Measurements from ENCODE around the gene DNAJC13.

Gene DNAJC13

GRCh38 chr3:132464066-132464465, 46.8 kb downstream of the DNAJC13 start:
- no peak overlapping the region for H3K4me3 Mint-ChIP-seq
- no peaks in the 10 kb centered on the region for H3K9me3 Mint-ChIP-seq
- H3K27me3 Mint-ChIP-seq: no peaks in the 10 kb centered on the region
- no peaks in the 10 kb centered on the region for H3K4me1 Mint-ChIP-seq
- peaks cover 21% of the 10 kb centered on the region for H3K36me3 Mint-ChIP-seq
- no peak overlapping the region for H3K27ac Mint-ChIP-seq
- no peak for DNase-seq (ENCODE audit: low spot score in 2 of 2)
- ATAC-seq (ENCODE audit: low read depth): no peak

DNA sequence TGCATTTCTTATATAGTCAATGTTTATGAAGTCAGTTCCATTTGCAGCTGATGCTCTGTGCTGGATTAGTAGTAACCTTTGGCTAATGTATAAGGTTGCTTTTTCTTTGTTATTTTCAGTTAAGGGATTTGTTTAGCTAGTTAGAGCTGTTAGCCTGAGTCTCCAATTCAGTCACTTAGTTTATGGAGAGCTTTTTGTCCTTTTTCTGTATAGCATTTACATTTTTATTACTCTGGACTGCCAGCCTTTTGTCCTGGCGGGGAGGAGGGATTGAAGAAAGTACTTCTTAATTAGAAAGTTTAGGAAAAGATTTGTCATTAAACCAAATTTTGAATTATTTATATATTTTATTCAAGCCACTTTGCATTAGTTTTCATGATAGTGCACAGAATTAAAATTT, 52.0 kb downstream of the DNAJC13 start:
- Mint-ChIP-seq H3K9me3 (no peaks in the 10 kb centered on the region), H3K4me1 (no peaks in the 10 kb centered on the region), H3K27ac (no peak overlapping the region), H3K36me3 (peaks cover 19% of the 10 kb centered on the region), H3K27me3 (no peaks in the 10 kb centered on the region), H3K4me3 (no peak overlapping the region)
- ATAC-seq (ENCODE audit: low read depth) (no peak), DNase-seq (ENCODE audit: low spot score in 2 of 2) (no peak)

DNA sequence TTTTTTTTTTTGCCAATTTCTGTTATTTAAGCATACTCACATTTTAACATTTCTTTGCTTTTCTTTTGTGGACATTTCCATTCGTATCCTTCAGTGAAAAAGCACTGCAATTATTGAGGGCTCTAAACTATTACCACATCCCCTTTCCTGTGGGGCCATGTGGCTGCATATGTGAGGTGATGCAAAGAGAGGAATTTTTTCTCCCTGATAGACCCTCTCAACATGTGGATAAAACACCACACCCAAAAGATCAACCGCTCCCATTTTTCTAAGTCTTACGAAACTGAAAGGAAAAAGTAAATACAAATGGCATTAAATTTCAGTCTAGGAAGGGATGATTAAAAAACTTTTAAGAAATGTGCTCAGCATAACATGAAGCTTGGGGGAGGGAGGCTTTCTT, 68.8 kb downstream of the DNAJC13 start:
- Mint-ChIP-seq H3K27me3 (no peaks in the 10 kb centered on the region), H3K9me3 (no peaks in the 10 kb centered on the region), H3K4me3 (no peak overlapping the region), H3K27ac (no peak overlapping the region), H3K4me1 (no peaks in the 10 kb centered on the region), H3K36me3 (peaks cover 14% of the 10 kb centered on the region)
- DNase-seq (ENCODE audit: low spot score in 2 of 2): no peak
- no peak for ATAC-seq (ENCODE audit: low read depth)

DNA sequence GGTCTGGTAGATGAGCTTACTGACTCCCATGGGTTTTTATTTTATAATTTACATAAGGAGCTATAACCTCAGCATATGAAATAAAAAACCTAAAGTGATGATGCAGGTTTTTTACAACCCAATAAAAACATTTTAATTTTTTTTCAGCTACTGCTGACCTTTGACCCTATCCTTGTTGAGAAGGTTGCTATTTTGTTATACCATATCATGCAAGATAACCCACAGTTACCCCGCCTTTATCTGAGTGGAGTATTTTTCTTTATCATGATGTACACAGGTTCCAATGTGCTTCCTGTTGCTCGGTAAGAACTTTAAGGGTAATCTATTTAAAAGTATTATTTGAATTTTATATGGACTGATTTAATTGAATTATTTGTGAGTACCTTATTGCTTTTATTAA, 70.8 kb downstream of the DNAJC13 start:
- no peak for ATAC-seq (ENCODE audit: low read depth)
- no peak overlapping the region for H3K4me3 Mint-ChIP-seq
- H3K27me3 Mint-ChIP-seq: no peaks in the 10 kb centered on the region
- H3K27ac Mint-ChIP-seq: no peak overlapping the region
- peaks cover 11% of the 10 kb centered on the region for H3K36me3 Mint-ChIP-seq
- DNase-seq (ENCODE audit: low spot score in 2 of 2): no peak
- no peaks in the 10 kb centered on the region for H3K4me1 Mint-ChIP-seq
- H3K9me3 Mint-ChIP-seq: no peaks in the 10 kb centered on the region

GRCh38 chr3:132499071-132499470, 81.8 kb downstream of the DNAJC13 start:
- no peak for DNase-seq (ENCODE audit: low spot score in 2 of 2)
- no peak for ATAC-seq (ENCODE audit: low read depth)
- Mint-ChIP-seq H3K9me3 (no peaks in the 10 kb centered on the region), H3K27ac (no peak overlapping the region), H3K27me3 (no peaks in the 10 kb centered on the region), H3K36me3 (peaks cover 25% of the 10 kb centered on the region), H3K4me3 (no peak overlapping the region), H3K4me1 (no peaks in the 10 kb centered on the region)

DNA sequence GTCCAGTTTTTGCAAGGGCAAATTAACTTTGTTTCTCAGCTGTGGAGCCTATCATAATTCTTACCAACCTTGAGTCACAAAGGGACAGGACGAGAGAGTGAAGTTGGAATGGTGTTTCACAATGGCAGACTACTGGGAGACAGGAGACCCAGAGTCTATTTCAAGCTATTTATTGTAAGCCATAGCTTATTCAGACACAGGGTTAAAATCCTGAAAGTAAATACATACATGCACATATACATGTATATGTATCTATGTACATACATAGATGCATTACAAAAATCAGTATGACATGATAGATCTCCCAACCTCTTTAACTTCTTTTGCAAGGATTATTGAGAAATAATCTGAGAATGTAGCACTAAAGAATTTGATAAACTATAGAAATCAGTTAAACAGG, 86.3 kb downstream of the DNAJC13 start:
- Mint-ChIP-seq H3K4me1 (no peaks in the 10 kb centered on the region), H3K9me3 (no peaks in the 10 kb centered on the region), H3K27me3 (no peaks in the 10 kb centered on the region), H3K27ac (no peak overlapping the region), H3K36me3 (peaks cover 33% of the 10 kb centered on the region), H3K4me3 (no peak overlapping the region)
- no peak for DNase-seq (ENCODE audit: low spot score in 2 of 2)
- no peak for ATAC-seq (ENCODE audit: low read depth)

DNA sequence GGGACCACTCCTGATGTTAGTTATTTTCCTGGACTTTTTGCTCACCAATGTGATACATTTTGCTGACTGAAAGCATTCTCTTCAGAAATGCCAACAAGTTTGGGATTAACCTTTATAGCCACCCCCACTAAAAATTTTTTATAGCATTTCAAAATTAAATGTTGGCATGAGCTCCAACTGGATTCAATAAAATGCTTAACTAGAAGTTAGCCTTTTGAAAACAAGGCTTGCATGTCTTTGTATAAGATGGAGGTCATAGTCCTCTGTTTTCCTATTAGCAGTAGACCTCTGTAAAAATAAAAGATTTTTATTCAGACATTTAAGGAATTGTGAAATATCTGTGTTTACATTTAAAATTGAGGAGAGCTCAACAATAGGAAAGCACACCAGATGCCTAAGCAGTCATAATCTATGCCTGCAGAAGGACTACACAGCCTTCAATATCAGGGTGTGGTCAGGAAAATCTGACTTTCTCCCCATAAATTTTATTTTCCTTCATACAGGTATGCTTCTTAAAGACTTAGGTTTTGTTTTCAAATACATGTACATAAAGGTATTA, 87.2 kb downstream of the DNAJC13 start:
- no peak overlapping the region for H3K27ac Mint-ChIP-seq
- H3K27me3 Mint-ChIP-seq: no peaks in the 10 kb centered on the region
- no peak overlapping the region for H3K4me3 Mint-ChIP-seq
- DNase-seq (ENCODE audit: low spot score in 2 of 2) (no peak), ATAC-seq (ENCODE audit: low read depth) (no peak)
- peaks cover 36% of the 10 kb centered on the region for H3K36me3 Mint-ChIP-seq
- H3K4me1 Mint-ChIP-seq: no peaks in the 10 kb centered on the region
- H3K9me3 Mint-ChIP-seq: no peaks in the 10 kb centered on the region

DNA sequence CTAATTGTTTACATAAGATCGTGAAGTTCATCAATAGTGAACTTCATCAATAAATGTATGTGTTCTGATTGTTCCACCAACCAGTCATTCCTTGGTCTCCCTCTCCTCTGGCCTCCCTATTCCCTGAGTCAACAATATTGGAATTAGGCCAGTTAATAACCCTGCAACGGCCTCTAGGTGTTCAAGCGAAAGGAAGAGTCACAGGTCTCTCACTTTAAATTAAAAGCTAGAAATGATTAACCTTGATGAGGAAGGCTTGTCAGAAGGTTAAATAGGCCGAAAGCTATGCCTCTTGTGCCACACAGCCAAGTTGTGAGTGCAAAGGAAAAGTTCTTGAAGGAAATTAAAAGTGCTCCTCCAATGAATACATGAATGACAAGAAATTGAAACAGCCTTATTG, 90.4 kb downstream of the DNAJC13 start:
- peaks cover 31% of the 10 kb centered on the region for H3K36me3 Mint-ChIP-seq

GRCh38 chr3:132509096-132509495, 91.8 kb downstream of the DNAJC13 start:
- H3K4me3 Mint-ChIP-seq: no peak overlapping the region
- H3K27me3 Mint-ChIP-seq: no peaks in the 10 kb centered on the region
- H3K27ac Mint-ChIP-seq: no peak overlapping the region
- ATAC-seq (ENCODE audit: low read depth) (no peak), DNase-seq (ENCODE audit: low spot score in 2 of 2) (no peak)
- H3K36me3 Mint-ChIP-seq: peaks cover 34% of the 10 kb centered on the region
- H3K4me1 Mint-ChIP-seq: no peaks in the 10 kb centered on the region
- no peaks in the 10 kb centered on the region for H3K9me3 Mint-ChIP-seq

More for the DNA sequence above, 90.4 kb downstream of the DNAJC13 start:
- no peak for ATAC-seq (ENCODE audit: low read depth)
- Mint-ChIP-seq H3K4me3 (no peak overlapping the region), H3K4me1 (no peaks in the 10 kb centered on the region), H3K27me3 (no peaks in the 10 kb centered on the region), H3K9me3 (no peaks in the 10 kb centered on the region), H3K27ac (no peak overlapping the region)
- no peak for DNase-seq (ENCODE audit: low spot score in 2 of 2)

DNA sequence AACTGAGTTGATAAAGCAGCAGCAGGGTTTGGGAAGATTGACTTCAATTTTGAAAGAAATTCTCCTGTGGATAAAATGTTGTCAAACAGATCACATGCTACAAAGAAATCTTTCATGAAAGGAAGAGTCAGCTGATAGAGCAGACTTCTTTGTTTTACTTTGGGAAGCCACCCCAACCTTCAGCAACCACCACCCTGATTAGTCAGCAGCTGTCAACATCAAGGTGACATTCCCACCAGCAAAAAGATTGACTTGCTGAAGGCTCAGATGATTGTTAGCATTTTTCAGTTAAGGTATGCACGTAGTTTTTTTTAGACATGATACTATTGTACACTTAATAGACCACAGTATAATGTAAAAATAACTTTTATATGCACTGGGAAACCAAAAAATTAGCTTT, 92.2 kb downstream of the DNAJC13 start:
- DNase-seq (ENCODE audit: low spot score in 2 of 2) (no peak), ATAC-seq (ENCODE audit: low read depth) (no peak)
- H3K27ac Mint-ChIP-seq: no peak overlapping the region
- H3K27me3 Mint-ChIP-seq: no peaks in the 10 kb centered on the region
- peaks cover 36% of the 10 kb centered on the region for H3K36me3 Mint-ChIP-seq
- H3K9me3 Mint-ChIP-seq: no peaks in the 10 kb centered on the region
- H3K4me1 Mint-ChIP-seq: no peaks in the 10 kb centered on the region
- no peak overlapping the region for H3K4me3 Mint-ChIP-seq

DNA sequence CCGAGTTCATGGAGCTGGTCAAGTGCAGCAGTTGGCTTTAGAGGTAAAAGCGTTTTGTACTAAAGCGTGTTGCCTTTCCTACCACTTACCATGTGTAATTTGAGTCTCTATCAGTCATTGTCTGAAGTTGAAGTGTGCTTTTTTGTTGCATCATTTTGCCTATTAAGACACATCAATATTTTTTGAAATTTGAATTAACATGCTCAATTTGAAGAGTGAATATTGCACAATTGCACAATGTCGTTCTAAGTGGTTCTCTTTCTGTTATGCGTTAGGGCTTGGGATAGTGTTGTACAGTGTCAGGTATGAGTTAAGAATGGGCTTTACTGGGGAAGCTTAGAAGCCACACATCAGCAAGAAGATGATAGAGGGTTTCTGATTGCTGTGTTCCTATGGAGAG, 95.8 kb downstream of the DNAJC13 start:
- H3K9me3 Mint-ChIP-seq: no peaks in the 10 kb centered on the region
- DNase-seq (ENCODE audit: low spot score in 2 of 2) (no peak), ATAC-seq (ENCODE audit: low read depth) (no peak)
- no peaks in the 10 kb centered on the region for H3K27me3 Mint-ChIP-seq
- H3K27ac Mint-ChIP-seq: peak overlapping the region; percentile 38
- H3K36me3 Mint-ChIP-seq: peaks cover 33% of the 10 kb centered on the region
- no peaks in the 10 kb centered on the region for H3K4me1 Mint-ChIP-seq
- H3K4me3 Mint-ChIP-seq: no peak overlapping the region

GRCh38 chr3:132517311-132517710, 100.0 kb downstream of the DNAJC13 start:
- H3K4me3 Mint-ChIP-seq: no peak overlapping the region
- H3K9me3 Mint-ChIP-seq: no peaks in the 10 kb centered on the region
- H3K4me1 Mint-ChIP-seq: no peaks in the 10 kb centered on the region
- no peak for DNase-seq (ENCODE audit: low spot score in 2 of 2)
- no peaks in the 10 kb centered on the region for H3K27me3 Mint-ChIP-seq
- ATAC-seq (ENCODE audit: low read depth): no peak
- no peak overlapping the region for H3K27ac Mint-ChIP-seq
- H3K36me3 Mint-ChIP-seq: peaks cover 28% of the 10 kb centered on the region

- no peak overlapping the region for H3K27ac Mint-ChIP-seq
- H3K27me3 Mint-ChIP-seq: no peaks in the 10 kb centered on the region
- H3K36me3 Mint-ChIP-seq: peaks cover 28% of the 10 kb centered on the region
- ATAC-seq (ENCODE audit: low read depth) (no peak), DNase-seq (ENCODE audit: low spot score in 2 of 2) (no peak)
- H3K4me3 Mint-ChIP-seq: no peak overlapping the region
- no peaks in the 10 kb centered on the region for H3K4me1 Mint-ChIP-seq
- H3K9me3 Mint-ChIP-seq: no peaks in the 10 kb centered on the region
Observed at GRCh38 chr3:132519914-132520313, 102.6 kb downstream of the DNAJC13 start.

DNA sequence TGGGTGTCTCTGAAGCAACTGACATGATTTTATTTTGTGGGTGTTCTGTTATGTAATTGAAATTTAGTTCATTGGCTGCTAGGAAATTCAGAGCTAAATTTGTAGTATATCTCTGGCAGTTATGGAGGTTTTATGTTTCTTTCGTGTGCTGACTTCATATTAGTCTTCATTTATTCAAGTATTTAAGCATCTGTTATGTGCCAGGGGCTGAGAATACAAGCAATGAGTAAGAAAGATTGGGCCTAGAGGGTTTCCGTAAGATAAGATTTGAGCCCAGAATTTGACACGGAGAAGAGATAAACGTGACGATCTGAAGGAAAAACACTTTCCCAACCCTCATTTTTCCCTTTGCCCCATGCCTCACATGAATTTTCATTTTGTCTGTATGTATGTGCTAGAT, 104.6 kb downstream of the DNAJC13 start:
- no peak for DNase-seq (ENCODE audit: low spot score in 2 of 2)
- Mint-ChIP-seq H3K9me3 (no peaks in the 10 kb centered on the region), H3K4me1 (no peaks in the 10 kb centered on the region), H3K27ac (peak overlapping the region; percentile 33), H3K36me3 (peaks cover 28% of the 10 kb centered on the region), H3K27me3 (no peaks in the 10 kb centered on the region), H3K4me3 (no peak overlapping the region)
- no peak for ATAC-seq (ENCODE audit: low read depth)

DNA sequence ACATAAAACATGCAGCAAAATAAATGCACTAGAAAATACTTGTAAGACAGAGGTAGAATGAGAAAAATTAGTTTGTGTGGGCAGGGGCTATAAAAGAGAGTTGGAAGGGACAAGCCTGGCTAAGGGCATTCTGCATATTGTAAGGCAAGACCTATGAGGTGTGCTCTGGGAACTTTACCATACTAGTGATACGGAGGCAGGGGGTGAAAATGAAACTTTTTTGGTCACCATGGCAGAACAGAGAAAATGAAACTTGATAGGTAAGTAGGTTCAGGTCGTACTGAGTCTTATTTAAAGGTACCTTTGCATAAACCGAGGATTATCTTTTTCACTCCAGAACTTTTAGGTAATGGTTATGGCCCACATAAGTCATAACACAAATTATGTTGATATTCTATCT, 105.1 kb downstream of the DNAJC13 start:
- no peaks in the 10 kb centered on the region for H3K4me1 Mint-ChIP-seq
- no peak for ATAC-seq (ENCODE audit: low read depth)
- DNase-seq (ENCODE audit: low spot score in 2 of 2): no peak
- peak overlapping the region; percentile 33 for H3K27ac Mint-ChIP-seq
- no peaks in the 10 kb centered on the region for H3K9me3 Mint-ChIP-seq
- H3K27me3 Mint-ChIP-seq: no peaks in the 10 kb centered on the region
- H3K36me3 Mint-ChIP-seq: peaks cover 25% of the 10 kb centered on the region
- no peak overlapping the region for H3K4me3 Mint-ChIP-seq

Measured in memory B cell (primary cell).